HepG2 (cell line): ENCODE measurements around the gene BPIFB4. TPM values are rescaled to one million over a fixed set of nuclear protein-coding genes. Genes with fewer than 3 reads are reported as not detected.

Experiments used
- AGO1 ChIP-seq: fragments of 200-400 bp; formaldehyde crosslinking; IDR thresholded peaks from 2 replicates; pipeline ENCODE4 v1.6.1; 2017; ENCODE audit warnings: mild to moderate bottlenecking, low read depth, low read length, moderate library complexity; ENCODE audit not compliant: poor library complexity, severe bottlenecking
- CBX1 ChIP-seq: IDR thresholded peaks from one replicate; pipeline ENCODE4 v1.6.1; 2016; ENCODE audit warnings: antibody characterized with exemption, low read depth
- CHD2 ChIP-seq: IDR thresholded peaks from 2 replicates; pipeline ENCODE4 v1.6.1; 2011; ENCODE audit warnings: low read depth, low read length, improper control_type of control experiment
- CREBL2 ChIP-seq: sonication (generic); formaldehyde crosslinking; IDR thresholded peaks from 2 replicates; pipeline ENCODE4 v1.8.1; 2023; ENCODE audit warnings: missing genetic modification reagents, mild to moderate bottlenecking, borderline replicate concordance
- HHEX ChIP-seq: IDR thresholded peaks from 2 replicates; pipeline ENCODE4 v1.6.1; 2016; ENCODE audit warnings: control low read depth
- HMGXB3 ChIP-seq: sonication (generic); formaldehyde crosslinking; IDR thresholded peaks from 2 replicates; pipeline ENCODE4 v1.4.0; 2020; ENCODE audit warnings: missing genetic modification reagents, borderline replicate concordance
- NAIF1 ChIP-seq: sonication (generic); formaldehyde crosslinking; IDR thresholded peaks from 2 replicates; pipeline ENCODE4 v1.5.0; 2020; ENCODE audit warnings: mild to moderate bottlenecking, missing genetic modification reagents, borderline replicate concordance
- PHF21A ChIP-seq: sonication (generic); formaldehyde crosslinking; IDR thresholded peaks from 2 replicates; pipeline ENCODE4 v1.5.0; 2020; ENCODE audit warnings: mild to moderate bottlenecking, missing genetic modification reagents
- PLRG1 ChIP-seq: fragments of 450-650 bp; conservative IDR thresholded peaks from 2 replicates; pipeline ENCODE4 v1.6.1; 2016
- POLR2AphosphoS2 ChIP-seq: IDR thresholded peaks from 2 replicates; pipeline ENCODE4 v1.6.1; 2011; ENCODE audit warnings: low read depth, low read length, improper control_type of control experiment
- REPIN1 ChIP-seq: sonication (generic); formaldehyde crosslinking; IDR thresholded peaks from 2 replicates; pipeline ENCODE4 v1.8.0; 2022; ENCODE audit warnings: missing genetic modification reagents, low read depth, mild to moderate bottlenecking, borderline replicate concordance
- SALL1 ChIP-seq: sonication (generic); formaldehyde crosslinking; IDR thresholded peaks from 2 replicates; pipeline ENCODE4 v1.8.0; 2022; ENCODE audit warnings: mild to moderate bottlenecking, missing genetic modification reagents
- SIX4 ChIP-seq: sonication (generic); formaldehyde crosslinking; IDR thresholded peaks from 2 replicates; pipeline ENCODE4 v1.4.0; 2020; ENCODE audit warnings: missing genetic modification reagents
- SMAD1 ChIP-seq: sonication (generic); formaldehyde crosslinking; IDR thresholded peaks from 2 replicates; pipeline ENCODE4 v1.4.0; 2020; ENCODE audit warnings: missing genetic modification reagents, low read depth, mild to moderate bottlenecking, borderline replicate concordance
- SOX5 ChIP-seq: IDR thresholded peaks from 2 replicates; pipeline ENCODE4 v1.6.1; 2016; ENCODE audit warnings: borderline replicate concordance
- TAF1 ChIP-seq: sonication (generic); formaldehyde crosslinking; IDR thresholded peaks from 2 replicates; pipeline ENCODE4 v1.4.0; 2020; ENCODE audit warnings: missing genetic modification reagents
- WIZ ChIP-seq: sonication (generic); formaldehyde crosslinking; IDR thresholded peaks from 2 replicates; pipeline ENCODE4 v1.5.1; 2020; ENCODE audit warnings: mild to moderate bottlenecking, missing genetic modification reagents
- ZKSCAN5 ChIP-seq: sonication (generic); formaldehyde crosslinking; IDR thresholded peaks from 2 replicates; pipeline ENCODE4 v1.5.1; 2020; ENCODE audit warnings: mild to moderate bottlenecking, missing genetic modification reagents
- ZMYM2 ChIP-seq: sonication (generic); formaldehyde crosslinking; IDR thresholded peaks from 2 replicates; pipeline ENCODE4 v1.8.0; 2022; ENCODE audit warnings: mild to moderate bottlenecking, missing genetic modification reagents
- ZMYM4 ChIP-seq: sonication (generic); formaldehyde crosslinking; IDR thresholded peaks from 2 replicates; pipeline ENCODE4 v1.8.1; 2023; ENCODE audit warnings: mild to moderate bottlenecking, missing genetic modification reagents
- ZNF232 ChIP-seq: sonication (generic); formaldehyde crosslinking; IDR thresholded peaks from 2 replicates; pipeline ENCODE4 v1.4.0; 2020; ENCODE audit warnings: missing genetic modification reagents, borderline replicate concordance
- ZNF382 ChIP-seq: sonication (generic); formaldehyde crosslinking; IDR thresholded peaks from 2 replicates; pipeline ENCODE4 v1.5.0; 2020; ENCODE audit warnings: missing genetic modification reagents, mild to moderate bottlenecking, borderline replicate concordance
- ZNF597 ChIP-seq: sonication (generic); formaldehyde crosslinking; IDR thresholded peaks from 2 replicates; pipeline ENCODE4 v1.5.0; 2020; ENCODE audit warnings: missing genetic modification reagents
- ZNF7 ChIP-seq: IDR thresholded peaks from 2 replicates; pipeline ENCODE4 v1.6.1; 2016; ENCODE audit warnings: missing biosample characterization, missing genetic modification reagents
- ZNF709 ChIP-seq: sonication (generic); formaldehyde crosslinking; IDR thresholded peaks from 2 replicates; pipeline ENCODE4 v1.5.0; 2020; ENCODE audit warnings: mild to moderate bottlenecking, missing genetic modification reagents
- ZNF83 ChIP-seq: sonication (generic); formaldehyde crosslinking; IDR thresholded peaks from 2 replicates; pipeline ENCODE4 v1.4.0; 2020; ENCODE audit warnings: missing genetic modification reagents, mild to moderate bottlenecking, borderline replicate concordance
- ZSCAN29 ChIP-seq: sonication (generic); formaldehyde crosslinking; conservative IDR thresholded peaks from 2 replicates; pipeline ENCODE4 v1.4.0; 2020; ENCODE audit warnings: mild to moderate bottlenecking, missing genetic modification reagents
- ZSCAN30 ChIP-seq: sonication (generic); formaldehyde crosslinking; IDR thresholded peaks from 2 replicates; pipeline ENCODE4 v1.5.0; 2020; ENCODE audit warnings: mild to moderate bottlenecking, missing genetic modification reagents
- polyA plus RNA-seq, 8 experiments: library from polyadenylated mRNA; depleted of rRNA in 3 of 8; stranded (reverse) in 7 of 8; unstranded in 1 of 8; fragments of >200 nt; fragmentation: Illumina TruSeq in 4 of 8; extraction: Trizol in 4 of 8; gene quantifications; 2 replicates each; pipeline versions ENCODE4 v1.2.1 to v1.2.3, GENCODE V29; 2011 to 2016; ENCODE audit warnings: low read depth in 4 of 8, missing spikeins in 1 of 8, mixed read lengths in 1 of 8; ENCODE audit not compliant: insufficient read depth in 1 of 8
- total RNA-seq, 5 experiments: library from RNA; depleted of rRNA; stranded (reverse); fragments of >200 nt; fragmentation: Illumina TruSeq; extraction: Trizol; gene quantifications; 2 replicates each; pipeline ENCODE4 v1.2.3, GENCODE V29; 2016; ENCODE audit warnings: low read depth in 1 of 5

Gene BPIFB4
- total and polyA plus RNA-seq, 2 of the 13 experiments (the other 11 are each of a cell fraction or from before 2014, with no cell fraction given), result 0.09 TPM; not detected in 1

GRCh38 chr20:33127422-33128097 is 48.1 kb downstream of the BPIFB4 start (continued):
- no peak for TF ChIP-seq SMAD1
- TF ChIP-seq ZMYM4 (CRISPR knock-in tag), result no peak
- no peak for TF ChIP-seq TAF1 (CRISPR knock-in tag)
- TF ChIP-seq ZNF709 (CRISPR knock-in tag), result no peak
- TF ChIP-seq CHD2, result no peak
- TF ChIP-seq HHEX (CRISPR knock-in tag), result no peak
- no peak for TF ChIP-seq PHF21A (CRISPR knock-in tag)
- TF ChIP-seq NAIF1 (CRISPR knock-in tag), result no peak
- peak; percentile 92 for TF ChIP-seq SOX5 (CRISPR knock-in tag)
- TF ChIP-seq PLRG1, result no peak
- TF ChIP-seq ZSCAN30 (CRISPR knock-in tag), result no peak
- TF ChIP-seq CREBL2 (CRISPR knock-in tag), result no peak
- no peak for TF ChIP-seq ZSCAN29
- peak; percentile 41 for TF ChIP-seq SALL1
- TF ChIP-seq ZNF382 (CRISPR knock-in tag), result no peak
- no peak for TF ChIP-seq ZNF232 (CRISPR knock-in tag)
- no peak for TF ChIP-seq ZNF7 (CRISPR knock-in tag)
- no peak for TF ChIP-seq CBX1
- TF ChIP-seq ZNF83 (CRISPR knock-in tag), result no peak
- TF ChIP-seq SIX4, result 0 out of 2 replicates have a peak, but pooled peaks have one; percentile 35
- no peak for TF ChIP-seq ZNF597 (CRISPR knock-in tag)
- TF ChIP-seq WIZ (CRISPR knock-in tag), result no peak
- 0 out of 2 replicates have a peak, but pooled peaks have one; percentile 46 for TF ChIP-seq ZMYM2 (CRISPR knock-in tag)
- no peak for TF ChIP-seq AGO1
- no peak for TF ChIP-seq HMGXB3 (CRISPR knock-in tag)
- TF ChIP-seq ZKSCAN5 (CRISPR knock-in tag), result no peak
- no peak for TF ChIP-seq POLR2AphosphoS2
- TF ChIP-seq REPIN1 (CRISPR knock-in tag), result no peak
